Small intestine (tissue), 7 donors: ENCODE measurements around the gene LCN2. TPM values are rescaled to one million over a fixed set of nuclear protein-coding genes. Genes with fewer than 3 reads are reported as not detected.
"Not testable (repeated sequence)": the region's sequence is repeated elsewhere in the genome, so short reads cannot be mapped to it uniquely, and the experiment has no call there.

Experiments
- DNase-seq, 2 donors: peaks; one replicate each; pipeline versions ENCODE4 v3.0.0 to v3.0.0-alpha.2; 2013
- FAIRE-seq: peaks from 2 replicates; lab custom pipeline; 2012; peaks lifted over from hg19 to GRCh38; lab: Jason Lieb, UNC
- H3K27ac ChIP-seq, 3 donors: one replicate each; pipeline ENCODE4 v1.5.1; 2013; ENCODE audit warnings: low read length in 2 of 3, mild to moderate bottlenecking in 2 of 3, control low read depth in 1 of 3, inconsistent platforms in 1 of 3, low read depth in 1 of 3, moderate library complexity in 1 of 3
- H3K27me3 ChIP-seq, 3 donors: one replicate each; pipeline ENCODE4 v1.6.1; 2013; ENCODE audit warnings: low read length in 3 of 3, inconsistent platforms in 1 of 3; ENCODE audit not compliant: control insufficient read depth in 3 of 3, insufficient read depth in 3 of 3
- H3K36me3 ChIP-seq, 3 donors: one replicate each; pipeline ENCODE4 v1.6.1; 2013; ENCODE audit warnings: low read length in 3 of 3, inconsistent platforms in 1 of 3, low read depth in 1 of 3, mild to moderate bottlenecking in 1 of 3, moderate library complexity in 1 of 3; ENCODE audit not compliant: control insufficient read depth in 3 of 3, insufficient read depth in 2 of 3
- H3K4me1 ChIP-seq, 3 donors: one replicate each; pipeline ENCODE4 v1.6.1; 2013; ENCODE audit warnings: low read length in 2 of 3, inconsistent platforms in 1 of 3, low read depth in 1 of 3, mild to moderate bottlenecking in 1 of 3, moderate library complexity in 1 of 3; ENCODE audit not compliant: control insufficient read depth in 3 of 3, insufficient read depth in 2 of 3
- H3K4me3 ChIP-seq, 3 donors: one replicate each; pipeline ENCODE4 v1.5.1; 2013; ENCODE audit warnings: low read length in 3 of 3, control low read depth in 1 of 3, inconsistent platforms in 1 of 3, low read depth in 1 of 3, mild to moderate bottlenecking in 1 of 3, moderate library complexity in 1 of 3
- H3K9me3 ChIP-seq, 2 donors: one replicate each; pipeline ENCODE4 v1.6.1; 2013; ENCODE audit warnings: low read depth in 1 of 2, low read length in 1 of 2; ENCODE audit not compliant: control insufficient read depth in 2 of 2, insufficient read depth in 1 of 2
- WGBS, 3 donors: extraction: QIAGEN DNeasy Blood & Tissue Kit; methylation state at CpG; one replicate each; pipeline ENCODE4 v1.1.7; 2013; 5-methylcytosine and 5-hydroxymethylcytosine counted together
- polyA plus RNA-seq, 4 donors: library from polyadenylated mRNA; stranded (reverse) in 3 of 4; unstranded in 1 of 4; fragments of 200-250 nt in 3 of 4; fragments of 120-200 nt in 1 of 4; gene quantifications; one replicate each; pipeline versions ENCODE4 v1.2.1 to v1.2.3, GENCODE V29; 2013
- donor health status: healthy with polysubstance abuse.
- donor health status: control.
- donor health status: control.
- donor health status: Bipolar disorder and iron deficiency.
- donor health status: healthy.

LCN2 gene
- polyA plus RNA-seq, 4 donors, result 1.6 to 582 (median 3.7) TPM

DNA sequence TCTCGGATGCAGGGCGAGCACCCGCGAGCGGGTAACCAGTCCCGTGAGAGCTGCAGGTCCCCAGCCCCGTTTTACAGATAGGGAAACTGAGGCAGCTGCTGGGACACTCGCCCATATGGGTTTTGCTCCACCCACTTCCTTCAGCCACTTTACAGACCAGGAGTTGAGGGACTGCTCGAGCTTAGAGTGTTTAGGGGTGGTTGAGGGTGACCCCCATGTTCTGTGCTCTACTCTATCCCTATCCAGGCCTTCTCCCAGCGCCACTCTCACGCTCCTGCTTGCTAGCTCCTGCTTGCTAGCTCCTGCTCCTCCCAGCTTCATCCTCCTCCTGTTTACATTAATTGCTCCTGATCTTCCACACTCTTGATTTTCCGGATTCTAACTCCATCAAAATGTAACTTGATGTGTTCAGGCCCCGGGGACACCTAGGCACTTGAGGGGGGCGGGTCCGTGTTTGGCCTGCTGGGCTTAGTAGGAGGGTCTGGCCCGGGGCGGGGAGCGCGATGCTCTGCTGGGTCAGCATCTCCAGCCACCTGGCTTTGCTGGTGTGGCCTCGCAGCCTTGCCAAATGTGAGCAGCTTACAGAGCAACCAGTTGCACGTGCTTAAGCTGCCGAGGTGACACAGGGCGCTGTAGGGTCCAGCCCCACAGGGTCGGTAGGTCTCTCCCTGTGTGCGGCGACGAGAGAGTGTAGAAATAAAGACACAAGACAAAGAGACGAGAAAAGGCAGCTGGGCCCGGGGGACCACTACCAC lies 20.2 kb upstream of the LCN2 start:
- no peak for DNase-seq
- no peak for FAIRE-seq
- Histone ChIP-seq H3K4me1 (peaks cover 0 to 38% (median 7%) of the 10 kb centered on the region in 3 donors), H3K4me3 (peak overlapping the region; percentile 85 to 100 (median 92)), H3K27me3 (no peaks in the 10 kb centered on the region), H3K27ac (peak overlapping the region; percentile 90 to 96 (median 94)), H3K9me3 (peaks cover 0 to 7% of the 10 kb centered on the region in 2 donors), H3K36me3 (peaks cover 0 to 22% (median 0%) of the 10 kb centered on the region in 3 donors)
- WGBS, 3 donors, result 58 to 63% (median 60%) methylated on average over 29 of the region's 29 CpGs

DNA sequence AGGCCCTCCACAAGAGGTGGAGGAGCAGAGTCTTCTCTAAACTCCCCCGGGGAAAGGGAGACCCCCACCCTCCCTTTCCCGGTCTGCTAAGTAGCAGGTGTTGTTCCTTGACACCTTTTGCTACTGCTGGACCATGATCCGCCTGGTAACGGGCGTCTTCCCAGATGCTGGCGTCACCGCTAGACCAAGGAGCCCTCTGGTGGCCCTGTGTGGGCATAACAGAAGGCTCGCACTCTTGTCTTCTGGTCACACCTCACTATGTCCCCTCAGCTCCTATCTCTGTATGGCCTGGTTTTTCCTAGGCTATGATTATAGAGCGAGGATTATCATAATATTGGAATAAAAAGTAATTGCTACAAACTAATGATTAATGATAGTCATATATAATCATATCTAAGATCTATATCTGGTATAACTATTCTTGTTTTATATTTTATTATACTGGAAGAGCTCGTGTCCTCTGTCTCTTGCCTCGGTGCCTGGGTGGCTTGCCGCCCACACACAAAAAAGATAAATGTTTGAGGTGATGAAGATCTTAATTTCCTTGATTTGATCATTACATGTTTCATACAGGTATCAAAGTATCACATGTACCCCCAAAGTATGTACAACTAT lies 19.2 kb upstream of the LCN2 start:
- H3K9me3 ChIP-seq, DNase-seq, H3K27ac ChIP-seq, FAIRE-seq, H3K27me3 ChIP-seq, H3K4me3 ChIP-seq: not testable (repeated sequence)
- Histone ChIP-seq H3K4me1 (peaks cover 0 to 38% (median 7%) of the 10 kb centered on the region in 3 donors), H3K36me3 (peaks cover 0 to 11% (median 0%) of the 10 kb centered on the region in 3 donors)
- WGBS, 3 donors, result 23 to 29% (median 29%) methylated on average over 9 to 12 of the region's 12 CpGs

DNA sequence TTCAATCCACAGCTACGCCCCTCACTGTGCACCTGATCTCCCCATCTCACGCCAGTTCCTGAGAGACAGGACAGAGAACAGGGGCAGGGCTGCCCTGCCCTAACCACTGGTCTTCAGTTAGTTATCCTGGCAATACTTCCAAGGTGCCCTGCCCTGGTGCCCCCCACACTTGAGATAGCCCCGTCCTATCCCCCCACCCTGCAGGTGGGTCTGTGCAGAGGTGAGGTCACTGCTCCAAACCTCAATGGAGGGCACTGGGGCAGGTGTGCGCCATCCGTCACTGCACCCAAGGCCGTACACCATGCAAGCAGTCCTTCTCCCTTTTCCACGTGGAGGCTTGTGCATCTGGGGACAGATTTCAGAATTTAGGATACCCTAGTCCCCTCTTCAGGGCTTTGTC lies 18.6 kb upstream of the LCN2 start:
- not testable (repeated sequence) for H3K27ac ChIP-seq, FAIRE-seq, H3K36me3 ChIP-seq, DNase-seq, H3K9me3 ChIP-seq, H3K27me3 ChIP-seq, H3K4me3 ChIP-seq
- H3K4me1 ChIP-seq, result peaks cover 0 to 37% (median 4%) of the 10 kb centered on the region in 3 donors
- WGBS, 3 donors, result 64 to 68% (median 65%) methylated on average over 7 of the region's 7 CpGs

GRCh38 chr9:128131346-128131745 lies 17.9 kb upstream of the LCN2 start:
- not testable (repeated sequence) for DNase-seq, H3K9me3 ChIP-seq, FAIRE-seq, H3K4me3 ChIP-seq, H3K27me3 ChIP-seq, H3K36me3 ChIP-seq
- Histone ChIP-seq H3K4me1 (peaks cover 0 to 30% (median 4%) of the 10 kb centered on the region in 3 donors), H3K27ac (peak overlapping the region in 2 of 3 donors; percentile 33 to 66)
- 76 to 81% (median 78%) methylated on average over 8 of the region's 8 CpGs for WGBS, 3 donors

GRCh38 chr9:128132139-128132538 lies 17.1 kb upstream of the LCN2 start:
- not testable (repeated sequence) for H3K27me3 ChIP-seq, H3K9me3 ChIP-seq, H3K36me3 ChIP-seq, H3K4me3 ChIP-seq, FAIRE-seq
- peaks cover 0 to 24% (median 4%) of the 10 kb centered on the region in 3 donors for H3K4me1 ChIP-seq
- peak; percentile 35 to 71 for DNase-seq
- 12 to 22% (median 18%) methylated on average over 8 of the region's 8 CpGs for WGBS, 3 donors
- peak overlapping the region in 2 of 3 donors; percentile 66 to 81 for H3K27ac ChIP-seq

- H3K36me3 ChIP-seq, FAIRE-seq, H3K27ac ChIP-seq, DNase-seq, H3K27me3 ChIP-seq, H3K9me3 ChIP-seq, H3K4me3 ChIP-seq: not testable (repeated sequence)
- H3K4me1 ChIP-seq, result peaks cover 0 to 30% (median 0%) of the 10 kb centered on the region in 3 donors
- 78 to 87% (median 80%) methylated on average over 8 of the region's 8 CpGs for WGBS, 3 donors
These were observed 13.7 kb upstream of the LCN2 start for GRCh38 chr9:128135561-128135960.

- Histone ChIP-seq H3K36me3 (no peaks in the 10 kb centered on the region), H3K9me3 (no peaks in the 10 kb centered on the region), H3K4me3 (no peak overlapping the region), H3K27me3 (no peaks in the 10 kb centered on the region), H3K27ac (no peak overlapping the region), H3K4me1 (peaks cover 0 to 24% (median 0%) of the 10 kb centered on the region in 3 donors)
- WGBS, 3 donors, result 87 to 90% (median 88%) methylated on average over 18 of the region's 18 CpGs
- no peak for DNase-seq
- FAIRE-seq, result no peak
These were observed 12.1 kb upstream of the LCN2 start for GRCh38 chr9:128136816-128137793.

GRCh38 chr9:128138001-128138400 lies 11.3 kb upstream of the LCN2 start:
- Histone ChIP-seq H3K27me3 (no peaks in the 10 kb centered on the region), H3K36me3 (no peaks in the 10 kb centered on the region), H3K9me3 (no peaks in the 10 kb centered on the region), H3K4me1 (peaks cover 0 to 15% (median 0%) of the 10 kb centered on the region in 3 donors), H3K27ac (no peak overlapping the region), H3K4me3 (no peak overlapping the region)
- FAIRE-seq (no peak), DNase-seq (no peak)
- WGBS, 3 donors, result 75 to 92% (median 89%) methylated on average over 3 of the region's 3 CpGs
